Caco-2 (cell line): ENCODE measurements around the gene SMARCD1. TPM values are rescaled to one million over a fixed set of nuclear protein-coding genes. Genes with fewer than 3 reads are reported as not detected.
"Not testable (repeated sequence)": the region's sequence is repeated elsewhere in the genome, so short reads cannot be mapped to it uniquely, and the experiment has no call there.

Experiments used
- BruUV-seq: library from RNA; stranded (reverse); fragments of 400-500 nt; replicated peaks from 2 replicates; lab custom pipeline; 2021; lab: Mats Ljungman, UMichigan
- CTCF ChIA-PET: fragments of 300-600 bp; sonication (Branson Sonifier 250); formaldehyde crosslinking; loops from one replicate; lab custom pipeline; 2022; ENCODE audit warnings: antibody characterized with exemption; lab: Charles Lee
- POLR2A ChIA-PET: fragments of 300-600 bp; sonication (Branson Sonifier 250); formaldehyde crosslinking; loops from one replicate; lab custom pipeline; 2022; ENCODE audit warnings: antibody characterized with exemption; lab: Charles Lee
- DNase-seq, 2 experiments: peaks; one replicate each; pipeline versions ENCODE4 v3.0.0 to v3.0.0-alpha.2; 2020 to 2022
- H3K27me3 ChIP-seq: replicated peaks from 2 replicates; pipeline ENCODE4 v1.6.0; 2011; ENCODE audit warnings: low read length; ENCODE audit not compliant: control insufficient read depth, insufficient read depth
- H3K36me3 ChIP-seq: 2 replicates; pipeline ENCODE4 v1.5.1; 2011; ENCODE audit warnings: low read length; ENCODE audit not compliant: control insufficient read depth, insufficient read depth
- H3K4me1 ChIP-seq: fragments of 250-450 bp; sonication (Bioruptor Pico); 2 replicates; pipeline ENCODE4 v1.5.1; 2020; ENCODE audit warnings: mild to moderate bottlenecking
- H3K4me3 ChIP-seq: 2 replicates; pipeline ENCODE4 v1.5.1; 2011; ENCODE audit warnings: low read depth, mild to moderate bottlenecking, control low read depth, low read length
- H3K9me3 ChIP-seq: fragments of 250-450 bp; sonication (Bioruptor Pico); 2 replicates; pipeline ENCODE4 v1.5.1; 2020; ENCODE audit warnings: mild to moderate bottlenecking, moderate library complexity
- H3K27ac Mint-ChIP-seq: one replicate; pipeline ENCODE4 v1.8.0; 2022; ENCODE audit warnings: mixed read lengths; ENCODE audit not compliant: unreplicated experiment
- H3K27me3 Mint-ChIP-seq: one replicate; pipeline ENCODE4 v1.8.0; 2022; ENCODE audit warnings: mixed read lengths; ENCODE audit not compliant: insufficient read depth, unreplicated experiment
- H3K36me3 Mint-ChIP-seq: one replicate; pipeline ENCODE4 v1.8.0; 2022; ENCODE audit warnings: mild to moderate bottlenecking, mixed read lengths; ENCODE audit not compliant: insufficient read depth, unreplicated experiment
- H3K4me1 Mint-ChIP-seq: one replicate; pipeline ENCODE4 v1.8.0; 2022; ENCODE audit warnings: low read depth, mixed read lengths; ENCODE audit not compliant: unreplicated experiment
- H3K4me3 Mint-ChIP-seq: one replicate; pipeline ENCODE4 v1.8.0; 2022; ENCODE audit warnings: mild to moderate bottlenecking, moderate library complexity, mixed read lengths; ENCODE audit not compliant: unreplicated experiment
- H3K9me3 Mint-ChIP-seq: one replicate; pipeline ENCODE4 v1.8.0; 2022; ENCODE audit warnings: mixed read lengths; ENCODE audit not compliant: unreplicated experiment
- intact Hi-C: fragments of 100-400 bp; cut with micrococcal nuclease; formaldehyde crosslinking; loops from one replicate; pipeline ENCODE4 v1.10.0; 2022; ENCODE audit not compliant: unreplicated experiment
- total RNA-seq: library from RNA; stranded (reverse); gene quantifications from 2 replicates; pipeline ENCODE4 v1.2.3, GENCODE V29; 2022
- TF ChIP-seq, protein P1 (sequence below), 2 experiments: fragments of 200-600 bp in 1 of 2; IDR thresholded peaks; 1 replicate in 1 of 2; 2 replicates in 1 of 2; pipeline versions ENCODE4 v1.5.1 to v1.8.0; 2011 to 2022; ENCODE audit warnings: antibody characterized with exemption in 1 of 2, control low read depth in 1 of 2, inconsistent platforms in 1 of 2, low read depth in 1 of 2, low read length in 1 of 2, mild to moderate bottlenecking in 1 of 2, moderate library complexity in 1 of 2; ENCODE audit not compliant: insufficient read depth in 1 of 2, severe bottlenecking in 1 of 2, unreplicated experiment in 1 of 2

Gene SMARCD1
- total RNA-seq, 1 experiment from 2014 or later = 158 TPM

DNA sequence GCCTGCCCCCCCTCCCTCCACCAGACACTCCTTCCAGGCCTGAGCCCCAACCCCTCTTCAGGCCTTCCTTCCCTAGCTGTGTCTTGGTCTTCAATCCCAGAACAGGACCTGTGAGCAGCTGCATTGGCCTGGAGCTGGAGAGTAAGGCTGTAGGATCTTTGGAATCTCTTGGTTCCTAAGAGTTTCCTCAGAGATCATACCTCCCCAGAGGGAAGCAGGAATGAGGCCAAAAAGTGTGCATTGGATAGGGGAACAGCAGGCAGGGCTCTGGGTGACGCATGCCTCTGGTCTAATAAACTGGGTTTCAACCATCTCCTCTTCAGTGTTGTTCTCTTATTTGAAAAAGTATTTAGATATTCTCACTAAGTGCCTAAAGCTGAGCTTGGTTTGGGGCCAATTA lies 1.8 kb upstream of the SMARCD1 start:
- intact Hi-C loops = no loop called here
- Mint-ChIP-seq H3K27me3 (no peaks in the 10 kb centered on the region), H3K4me1 (peaks cover 37% of the 10 kb centered on the region), H3K36me3 (peaks cover 33% of the 10 kb centered on the region), H3K9me3 (no peaks in the 10 kb centered on the region), H3K4me3 (peak overlapping the region; percentile 68), H3K27ac (peak overlapping the region; percentile 93)
- Histone ChIP-seq H3K9me3 (no peaks in the 10 kb centered on the region), H3K4me3 (no peak overlapping the region), H3K27me3 (no peaks in the 10 kb centered on the region), H3K36me3 (peaks cover 8% of the 10 kb centered on the region), H3K4me1 (peaks cover 40% of the 10 kb centered on the region)
- ChIA-PET POLR2A (interaction anchor here (0.5 to 1.7 kb wide), 6 partner anchors 13 to 342 kb away, joined by 3 to 19 read pairs (median 4); partner anchors contain the start of genes COX14 and TMBIM6), CTCF (interaction anchor here (0.5 to 2.1 kb wide), 22 partner anchors 9 to 950 kb away, joined by 3 to 47 read pairs (median 3); partner anchors contain the start of genes CERS5 and COX14)
- no peak for DNase-seq
- TF ChIP-seq, protein P1, sequence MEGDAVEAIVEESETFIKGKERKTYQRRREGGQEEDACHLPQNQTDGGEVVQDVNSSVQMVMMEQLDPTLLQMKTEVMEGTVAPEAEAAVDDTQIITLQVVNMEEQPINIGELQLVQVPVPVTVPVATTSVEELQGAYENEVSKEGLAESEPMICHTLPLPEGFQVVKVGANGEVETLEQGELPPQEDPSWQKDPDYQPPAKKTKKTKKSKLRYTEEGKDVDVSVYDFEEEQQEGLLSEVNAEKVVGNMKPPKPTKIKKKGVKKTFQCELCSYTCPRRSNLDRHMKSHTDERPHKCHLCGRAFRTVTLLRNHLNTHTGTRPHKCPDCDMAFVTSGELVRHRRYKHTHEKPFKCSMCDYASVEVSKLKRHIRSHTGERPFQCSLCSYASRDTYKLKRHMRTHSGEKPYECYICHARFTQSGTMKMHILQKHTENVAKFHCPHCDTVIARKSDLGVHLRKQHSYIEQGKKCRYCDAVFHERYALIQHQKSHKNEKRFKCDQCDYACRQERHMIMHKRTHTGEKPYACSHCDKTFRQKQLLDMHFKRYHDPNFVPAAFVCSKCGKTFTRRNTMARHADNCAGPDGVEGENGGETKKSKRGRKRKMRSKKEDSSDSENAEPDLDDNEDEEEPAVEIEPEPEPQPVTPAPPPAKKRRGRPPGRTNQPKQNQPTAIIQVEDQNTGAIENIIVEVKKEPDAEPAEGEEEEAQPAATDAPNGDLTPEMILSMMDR (IDR thresholded peaks at IDR 0.05; ENCODE audit: insufficient read depth in 1 of 2, low read depth in 1 of 2, low read length in 1 of 2, severe bottlenecking in 1 of 2, unreplicated experiment in 1 of 2) = no peak
- no TSS peak for BruUV-seq

DNA sequence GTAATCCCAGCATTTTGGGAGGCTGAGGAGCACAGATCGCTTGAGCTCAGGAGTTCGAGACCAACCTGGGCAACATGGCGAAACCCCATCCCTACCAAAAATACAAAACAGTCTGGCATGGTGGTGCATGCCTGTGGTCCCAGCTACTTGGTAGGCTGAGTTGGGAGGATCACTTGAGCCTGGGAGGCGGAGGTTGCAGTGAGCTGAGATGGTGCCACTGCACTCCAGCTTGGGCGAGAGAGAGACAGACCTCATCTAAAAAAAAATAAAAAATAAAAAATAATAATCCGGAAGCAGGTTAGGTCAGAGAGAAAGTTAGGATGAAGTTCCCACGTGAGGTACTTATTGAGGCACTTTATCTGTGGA lies 750 bp upstream of the SMARCD1 start:
- POLR2A ChIA-PET = interaction anchor here (0.5 to 2.3 kb wide), 17 partner anchors 14 to 449 kb away, joined by 3 to 30 read pairs (median 4); partner anchors contain the start of genes BCDIN3D, CERS5, COX14 and NCKAP5L
- BruUV-seq = not testable (repeated sequence)

DNA sequence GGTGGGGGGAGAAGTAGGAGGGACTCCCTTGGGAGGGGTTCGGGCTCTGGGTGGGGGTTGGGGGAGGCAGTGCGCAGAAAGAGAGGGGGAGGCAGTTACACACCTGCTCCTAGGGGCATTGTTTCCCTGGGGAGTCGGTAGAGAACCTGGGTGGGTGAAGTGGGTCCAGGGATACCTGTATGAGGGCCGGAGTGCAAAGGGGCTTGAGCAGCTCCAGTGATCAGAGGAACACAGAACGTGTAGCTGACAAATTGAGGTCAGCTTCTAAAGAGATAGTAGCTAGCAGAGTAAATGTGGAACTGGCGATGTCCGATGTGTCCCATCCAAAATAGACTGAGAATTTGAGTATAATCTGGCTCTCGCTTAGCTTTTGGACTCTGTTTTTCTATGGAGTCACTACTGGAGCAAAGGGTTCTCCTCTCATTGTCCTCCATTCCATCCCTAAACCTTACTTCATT lies 502 bp downstream of the SMARCD1 start:
- TF ChIP-seq, protein P1 (IDR thresholded peaks at IDR 0.05; ENCODE audit: insufficient read depth in 1 of 2, low read depth in 1 of 2, low read length in 1 of 2, severe bottlenecking in 1 of 2, unreplicated experiment in 1 of 2) = no peak
- H3K4me1 ChIP-seq = peaks cover 43% of the 10 kb centered on the region
- peaks cover 51% of the 10 kb centered on the region for H3K36me3 Mint-ChIP-seq
- intact Hi-C loops = loop anchor here (1.0 kb wide), 3 partner anchors 10 to 82 kb away; partner anchors contain the start of genes CERS5 and COX14
- peaks cover 16% of the 10 kb centered on the region for H3K36me3 ChIP-seq
- ChIA-PET CTCF (interaction anchor here (0.6 to 2.2 kb wide), 16 partner anchors 9 to 788 kb away, joined by 3 to 105 read pairs (median 5); partner anchors contain the start of gene COX14), POLR2A (interaction anchor here (0.6 to 2.3 kb wide), 11 partner anchors 10 to 344 kb away, joined by 3 to 30 read pairs (median 4); partner anchors contain the start of genes CERS5, COX14, RACGAP1 and TMBIM6)
- H3K4me3 Mint-ChIP-seq = peak overlapping the region; percentile 83
- no peaks in the 10 kb centered on the region for H3K9me3 ChIP-seq
- DNase-seq = no peak
- H3K27me3 ChIP-seq = no peaks in the 10 kb centered on the region
- BruUV-seq = no TSS peak
- H3K27me3 Mint-ChIP-seq = no peaks in the 10 kb centered on the region
- H3K4me3 ChIP-seq = peak overlapping the region; percentile 72
- peaks cover 37% of the 10 kb centered on the region for H3K4me1 Mint-ChIP-seq
- H3K9me3 Mint-ChIP-seq = no peaks in the 10 kb centered on the region
- H3K27ac Mint-ChIP-seq = peak overlapping the region; percentile 79

More for the DNA sequence above, 750 bp upstream of the SMARCD1 start:
- Mint-ChIP-seq H3K4me1 (peaks cover 37% of the 10 kb centered on the region), H3K27ac (peak overlapping the region; percentile 79), H3K4me3 (peak overlapping the region; percentile 83), H3K36me3 (peaks cover 40% of the 10 kb centered on the region)
- DNase-seq, H3K27me3 ChIP-seq, H3K9me3 ChIP-seq, H3K27me3 Mint-ChIP-seq, intact Hi-C loops, H3K9me3 Mint-ChIP-seq: not testable (repeated sequence)
- peaks cover 12% of the 10 kb centered on the region for H3K36me3 ChIP-seq
- CTCF ChIA-PET = interaction anchor here (0.6 to 2.2 kb wide), 25 partner anchors 8 to 1966 kb away, joined by 3 to 105 read pairs (median 5); partner anchors contain the start of genes CERS5, COX14 and GPD1
- H3K4me3 ChIP-seq = peak overlapping the region; percentile 72
- H3K4me1 ChIP-seq = peaks cover 44% of the 10 kb centered on the region
